GM12875 (cell line): ENCODE data around the gene UBR3.

ENCODE experiments used
- H3K4me3 ChIP-seq: one replicate; pipeline ENCODE4 v1.5.1; 2011; ENCODE audit warnings: low read depth, low read length, control low read depth
- CTCF ChIP-seq: IDR thresholded peaks from 2 replicates; pipeline ENCODE4 v1.5.1; 2011; ENCODE audit warnings: low read depth, mild to moderate bottlenecking, control low read depth, inconsistent platforms, low read length, moderate library complexity, borderline replicate concordance; ENCODE audit not compliant: insufficient read depth

UBR3 gene

DNA sequence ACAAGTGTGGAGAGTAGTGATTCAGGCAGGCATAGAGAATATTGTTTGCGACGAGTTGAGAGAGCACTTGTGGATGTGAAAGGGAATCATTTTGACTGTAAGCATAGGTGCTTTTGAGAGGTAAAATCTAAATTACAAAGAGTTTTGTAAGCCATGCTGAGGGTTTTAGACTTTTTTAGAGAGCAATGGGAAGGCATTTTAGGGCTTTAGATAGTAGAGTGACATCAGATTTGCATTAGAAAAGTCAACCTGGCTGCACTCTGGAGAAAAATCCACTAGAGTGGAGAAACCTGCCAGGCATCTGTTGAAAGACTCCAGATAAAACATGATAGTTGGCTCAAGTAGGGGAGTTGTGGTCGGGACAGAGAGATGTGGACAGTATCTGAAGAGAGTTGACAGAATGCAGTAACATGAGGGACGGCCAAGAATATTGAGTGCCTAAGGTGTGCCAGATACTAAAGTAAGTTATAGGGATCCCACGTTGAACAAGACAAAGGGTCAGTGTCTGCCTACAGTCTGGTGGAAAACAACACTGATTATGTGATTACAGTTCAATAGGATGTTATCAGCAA is 258.9 kb downstream of the UBR3 start:
- TF ChIP-seq CTCF = no peak
- no peak overlapping the region for H3K4me3 ChIP-seq

- no peak for TF ChIP-seq CTCF
These were observed 259.6 kb downstream of the UBR3 start for GRCh38 chr2:170086751-170087412.

DNA sequence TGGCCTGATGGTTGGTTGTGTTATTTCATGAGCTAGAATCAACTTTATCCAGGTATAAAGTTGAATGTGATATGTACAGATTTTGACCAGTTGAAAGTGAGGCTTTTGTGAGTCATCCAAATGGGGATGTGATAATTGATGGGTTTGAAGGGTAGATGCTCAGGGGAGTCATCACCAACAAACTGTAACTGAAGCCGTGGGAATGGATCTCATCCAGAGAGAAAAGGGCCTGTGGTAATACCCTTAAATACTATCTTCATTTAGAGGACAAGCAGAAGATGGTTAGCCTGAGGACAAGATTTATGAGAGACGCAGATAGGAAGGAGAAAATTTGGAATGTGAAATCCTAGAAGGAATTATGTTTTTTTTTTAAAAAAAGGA is 260.1 kb downstream of the UBR3 start:
- TF ChIP-seq CTCF = no peak
- H3K4me3 ChIP-seq = no peak overlapping the region

More at GRCh38 chr2:170086751-170087412, 259.6 kb downstream of the UBR3 start:
- no peak overlapping the region for H3K4me3 ChIP-seq

DNA sequence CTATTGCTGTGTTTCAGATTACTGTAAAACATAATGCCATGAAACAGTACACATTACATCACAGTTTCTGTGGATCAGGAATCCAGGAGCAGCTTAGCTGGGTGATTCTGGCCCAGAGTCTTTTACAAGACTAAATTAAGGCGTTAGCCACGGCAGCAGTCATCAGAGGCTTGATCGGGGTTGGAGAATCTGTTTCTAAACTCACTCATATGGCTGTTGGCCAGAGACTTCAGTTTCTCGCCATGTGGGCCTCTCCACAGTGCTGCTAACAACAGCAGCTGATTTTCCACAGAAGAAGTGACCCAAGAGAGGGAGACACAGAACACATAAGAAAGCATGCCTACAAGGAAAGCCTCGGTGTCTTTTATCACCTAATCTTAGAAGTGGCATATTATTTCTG is 261.5 kb downstream of the UBR3 start:
- no peak for TF ChIP-seq CTCF
- H3K4me3 ChIP-seq = no peak overlapping the region

DNA sequence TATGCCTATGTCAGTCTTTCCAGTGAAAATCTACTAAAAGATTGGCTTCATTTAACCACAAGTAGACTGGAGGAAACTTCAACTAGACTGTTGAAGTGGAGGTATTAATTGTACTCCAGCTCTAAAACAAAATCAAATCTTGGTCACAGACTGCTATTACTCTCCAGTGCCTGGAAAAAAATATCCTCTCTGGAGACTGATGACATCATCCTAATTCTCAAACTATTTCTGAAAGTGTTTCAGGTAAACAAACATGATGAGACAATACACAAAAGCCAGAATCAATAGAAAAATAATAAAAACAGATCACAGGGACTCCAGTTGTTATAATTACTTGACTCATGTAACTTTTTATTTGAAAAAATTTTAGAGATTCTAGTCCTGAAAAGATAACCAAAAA is 263.0 kb downstream of the UBR3 start:
- H3K4me3 ChIP-seq = no peak overlapping the region
- no peak for TF ChIP-seq CTCF

GRCh38 chr2:170091436-170091835 is 264.2 kb downstream of the UBR3 start:
- TF ChIP-seq CTCF = no peak
- H3K4me3 ChIP-seq = no peak overlapping the region

- H3K4me3 ChIP-seq = no peak overlapping the region
- no peak for TF ChIP-seq CTCF
These were observed 265.3 kb downstream of the UBR3 start for GRCh38 chr2:170092436-170093060.
